WTC11 (cell line): Measurements from ENCODE around the gene ACSF2. TPM values are rescaled to one million over a fixed set of nuclear protein-coding genes. Genes with fewer than 3 reads are reported as not detected.
"Not testable (repeated sequence)": the region's sequence is repeated elsewhere in the genome, so short reads cannot be mapped to it uniquely, and the experiment has no call there.

Experiments used
- ATAC-seq: fragments of 200-7000 bp; cut with Tn5 transposase; 2 replicates; pipeline ENCODE4 v1.10.0; 2021; ENCODE audit warnings: mild to moderate bottlenecking, moderate library complexity
- CTCF ChIA-PET: fragments of 300-600 bp; sonication (Branson Sonifier 250); formaldehyde crosslinking; loops from one replicate; lab custom pipeline; 2021; ENCODE audit warnings: antibody characterized with exemption; lab: Charles Lee
- POLR2A ChIA-PET: fragments of 350-600 bp; sonication (Branson Sonifier 250); formaldehyde crosslinking; loops from one replicate; lab custom pipeline; 2021; ENCODE audit warnings: antibody characterized with exemption; lab: Charles Lee
- DNase-seq: peaks from one replicate; pipeline ENCODE4 v3.0.0; 2021; ENCODE audit warnings: low spot score
- H3K27ac Mint-ChIP-seq: 2 replicates; pipeline ENCODE4 v1.8.0; 2021; ENCODE audit warnings: mixed read lengths
- H3K27me3 Mint-ChIP-seq: 2 replicates; pipeline ENCODE4 v1.8.0; 2021; ENCODE audit warnings: low read depth, mild to moderate bottlenecking, moderate library complexity, mixed read lengths
- H3K36me3 Mint-ChIP-seq: 2 replicates; pipeline ENCODE4 v1.8.0; 2021; ENCODE audit warnings: mixed read lengths
- H3K4me1 Mint-ChIP-seq: 2 replicates; pipeline ENCODE4 v1.8.0; 2022; ENCODE audit warnings: mixed read lengths
- H3K4me3 Mint-ChIP-seq: 2 replicates; pipeline ENCODE4 v1.8.0; 2021; ENCODE audit warnings: mild to moderate bottlenecking, moderate library complexity, mixed read lengths
- H3K9me3 Mint-ChIP-seq: 2 replicates; pipeline ENCODE4 v1.8.0; 2021; ENCODE audit warnings: mixed read lengths
- AFF4 ChIP-seq: sonication (generic); formaldehyde crosslinking; IDR thresholded peaks from 2 replicates; pipeline ENCODE4 v1.8.1; 2023; ENCODE audit warnings: mild to moderate bottlenecking, missing genetic modification reagents, borderline replicate concordance
- ATF3 ChIP-seq: sonication (generic); formaldehyde crosslinking; conservative IDR thresholded peaks from 2 replicates; pipeline ENCODE4 v1.8.1; 2022; ENCODE audit warnings: mild to moderate bottlenecking, missing genetic modification reagents
- CDX4 ChIP-seq: fragments of 250-450 bp; sonication (Bioruptor Pico); IDR thresholded peaks from 2 replicates; pipeline ENCODE4 v1.9.0; 2021; ENCODE audit warnings: moderate library complexity, mild to moderate bottlenecking, inconsistent platforms, borderline replicate concordance
- CREB1 ChIP-seq: sonication (generic); formaldehyde crosslinking; IDR thresholded peaks from 2 replicates; pipeline ENCODE4 v1.8.0; 2023; ENCODE audit warnings: mild to moderate bottlenecking, missing genetic modification reagents
- ERG ChIP-seq: fragments of 250-450 bp; sonication (Bioruptor Pico); IDR thresholded peaks from 2 replicates; pipeline ENCODE4 v1.8.0; 2021; ENCODE audit warnings: mild to moderate bottlenecking
- ETV6 ChIP-seq: sonication (generic); formaldehyde crosslinking; IDR thresholded peaks from 2 replicates; pipeline ENCODE4 v1.8.1; 2022; ENCODE audit warnings: mild to moderate bottlenecking, missing genetic modification reagents
- GABPB1 ChIP-seq: sonication (generic); formaldehyde crosslinking; IDR thresholded peaks from 2 replicates; pipeline ENCODE4 v1.8.1; 2023; ENCODE audit warnings: mild to moderate bottlenecking, missing genetic modification reagents
- GTF2I ChIP-seq: fragments of 250-450 bp; sonication (Bioruptor Pico); conservative IDR thresholded peaks from 2 replicates; pipeline ENCODE4 v1.4.0; 2021; ENCODE audit warnings: mild to moderate bottlenecking
- HMGA2 ChIP-seq: fragments of 250-450 bp; sonication (Bioruptor Pico); IDR thresholded peaks from 2 replicates; pipeline ENCODE4 v1.4.0; 2021; ENCODE audit warnings: mild to moderate bottlenecking, moderate library complexity
- HMGXB4 ChIP-seq: sonication (generic); formaldehyde crosslinking; IDR thresholded peaks from 2 replicates; pipeline ENCODE4 v1.8.1; 2023; ENCODE audit warnings: mild to moderate bottlenecking, moderate library complexity, missing genetic modification reagents
- IRF1 ChIP-seq: sonication (generic); formaldehyde crosslinking; IDR thresholded peaks from 2 replicates; pipeline ENCODE4 v1.8.0; 2023; ENCODE audit warnings: missing genetic modification reagents
- MLX ChIP-seq: sonication (generic); formaldehyde crosslinking; IDR thresholded peaks from 2 replicates; pipeline ENCODE4 v1.8.1; 2023; ENCODE audit warnings: mild to moderate bottlenecking, missing genetic modification reagents, moderate library complexity
- NFE2L1 ChIP-seq: sonication (generic); formaldehyde crosslinking; IDR thresholded peaks from 2 replicates; pipeline ENCODE4 v1.8.1; 2023; ENCODE audit warnings: missing genetic modification reagents
- NR2C2 ChIP-seq: sonication (generic); formaldehyde crosslinking; IDR thresholded peaks from 2 replicates; pipeline ENCODE4 v1.8.0; 2022; ENCODE audit warnings: mild to moderate bottlenecking, missing genetic modification reagents
- OVOL2 ChIP-seq: fragments of 250-450 bp; sonication (Bioruptor Pico); IDR thresholded peaks from 2 replicates; pipeline ENCODE4 v1.9.0; 2021; ENCODE audit warnings: mild to moderate bottlenecking, borderline replicate concordance
- RELA ChIP-seq: sonication (generic); formaldehyde crosslinking; IDR thresholded peaks from 2 replicates; pipeline ENCODE4 v1.8.1; 2022; ENCODE audit warnings: missing genetic modification reagents, mild to moderate bottlenecking, borderline replicate concordance
- RORB ChIP-seq: fragments of 250-450 bp; sonication (Bioruptor Pico); IDR thresholded peaks from 2 replicates; pipeline ENCODE4 v1.9.0; 2021; ENCODE audit warnings: mild to moderate bottlenecking
- STAT6 ChIP-seq: sonication (generic); formaldehyde crosslinking; conservative IDR thresholded peaks from 2 replicates; pipeline ENCODE4 v1.8.1; 2023; ENCODE audit warnings: mild to moderate bottlenecking, low read depth, missing genetic modification reagents, moderate library complexity
- ZNF138 ChIP-seq: sonication (generic); formaldehyde crosslinking; conservative IDR thresholded peaks from 2 replicates; pipeline ENCODE4 v1.8.1; 2022; ENCODE audit warnings: mild to moderate bottlenecking, moderate library complexity, missing genetic modification reagents
- ZNF232 ChIP-seq: sonication (generic); formaldehyde crosslinking; IDR thresholded peaks from 2 replicates; pipeline ENCODE4 v1.8.0; 2022; ENCODE audit warnings: mild to moderate bottlenecking, missing genetic modification reagents
- ZNF317 ChIP-seq: sonication (generic); formaldehyde crosslinking; IDR thresholded peaks from 2 replicates; pipeline ENCODE4 v1.8.1; 2023; ENCODE audit warnings: low read depth, mild to moderate bottlenecking, moderate library complexity, missing genetic modification reagents, borderline replicate concordance
- ZNF416 ChIP-seq: fragments of 250-450 bp; sonication (Bioruptor Pico); IDR thresholded peaks from 2 replicates; pipeline ENCODE4 v1.9.0; 2021; ENCODE audit warnings: mild to moderate bottlenecking, inconsistent platforms
- total RNA-seq: library from RNA; stranded (reverse); gene quantifications from 3 replicates; pipeline ENCODE4 v1.2.3, GENCODE V29; 2021

Gene ACSF2
- total RNA-seq, 1 experiment from 2014 or later: 19.9 TPM

GRCh38 chr17:50471009-50471905 is 45.2 kb downstream of the ACSF2 start (continued):
- TF ChIP-seq ERG (CRISPR knock-in tag) (no peak), GTF2I (CRISPR knock-in tag) (no peak), CREB1 (CRISPR knock-in tag) (no peak), GABPB1 (CRISPR knock-in tag) (no peak), HMGXB4 (CRISPR knock-in tag) (no peak)

- ATAC-seq (no peak), DNase-seq (no peak)
- Mint-ChIP-seq H3K36me3 (no peaks in the 10 kb centered on the region), H3K4me1 (peaks cover 22% of the 10 kb centered on the region), H3K9me3 (no peaks in the 10 kb centered on the region), H3K27me3 (peaks cover 32% of the 10 kb centered on the region), H3K27ac (no peak overlapping the region), H3K4me3 (no peak overlapping the region)
- TF ChIP-seq CREB1 (CRISPR knock-in tag): no peak
- TF ChIP-seq AFF4: no peak
- no peak for TF ChIP-seq ETV6 (CRISPR knock-in tag)
- TF ChIP-seq ZNF317 (CRISPR knock-in tag): no peak
- no peak for TF ChIP-seq ATF3
- TF ChIP-seq MLX (CRISPR knock-in tag): no peak
- no peak for TF ChIP-seq CDX4
- no peak for TF ChIP-seq RORB (CRISPR knock-in tag)
- TF ChIP-seq NFE2L1: no peak
- TF ChIP-seq ZNF232: no peak
- TF ChIP-seq ZNF138 (CRISPR knock-in tag): no peak
- TF ChIP-seq HMGA2 (CRISPR knock-in tag): no peak
- TF ChIP-seq OVOL2 (CRISPR knock-in tag): no peak
- TF ChIP-seq STAT6 (CRISPR knock-in tag): no peak
- TF ChIP-seq RELA (CRISPR knock-in tag): no peak
- no peak for TF ChIP-seq NR2C2 (CRISPR knock-in tag)
- TF ChIP-seq ZNF416 (CRISPR knock-in tag): no peak
- no peak for TF ChIP-seq IRF1 (CRISPR knock-in tag)
- CTCF ChIA-PET: interaction anchor here (0.6 to 5.8 kb wide), 11 partner anchors 10 to 272 kb away, joined by 3 to 40 read pairs (median 4); partner anchors contain the start of gene LRRC59
- POLR2A ChIA-PET: no interaction called here
Measured at GRCh38 chr17:50472286-50472685, 46.3 kb downstream of the ACSF2 start.

- H3K4me3 Mint-ChIP-seq, POLR2A ChIA-PET, H3K36me3 Mint-ChIP-seq, ATAC-seq, H3K27ac Mint-ChIP-seq, H3K9me3 Mint-ChIP-seq, DNase-seq: not testable (repeated sequence)
- Mint-ChIP-seq H3K4me1 (peaks cover 18% of the 10 kb centered on the region), H3K27me3 (peaks cover 28% of the 10 kb centered on the region)
- CTCF ChIA-PET: interaction anchor here (0.6 to 5.8 kb wide), 11 partner anchors 10 to 273 kb away, joined by 3 to 40 read pairs (median 4); partner anchors contain the start of gene LRRC59
Measured at GRCh38 chr17:50472761-50473161, 46.7 kb downstream of the ACSF2 start.
